GM06990 (cell line): ENCODE data around the gene INPP5A.

Experiments used
- DNase-seq: peaks from one replicate; pipeline ENCODE4 v3.0.0-alpha.2; 2011; ENCODE audit not compliant: insufficient read length; ENCODE audit errors: extremely low read depth
- H3K27me3 ChIP-seq: replicated peaks from 2 replicates; pipeline ENCODE4 v1.6.0; 2011; ENCODE audit warnings: low read length; ENCODE audit not compliant: control insufficient read depth, insufficient read depth
- H3K36me3 ChIP-seq: 2 replicates; pipeline ENCODE4 v1.5.1; 2011; ENCODE audit warnings: low read length; ENCODE audit not compliant: control insufficient read depth, insufficient read depth
- H3K4me3 ChIP-seq: replicated peaks from 2 replicates; pipeline ENCODE4 v1.5.1; 2011; ENCODE audit warnings: low read depth, mild to moderate bottlenecking, control low read depth, low read length
- TF ChIP-seq, protein P1 (sequence below): IDR thresholded peaks from 2 replicates; pipeline ENCODE4 v1.5.1; 2011; ENCODE audit warnings: low read length, control low read depth, mild to moderate bottlenecking, inconsistent platforms; ENCODE audit not compliant: insufficient read depth, poor library complexity, severe bottlenecking

Gene INPP5A

DNA sequence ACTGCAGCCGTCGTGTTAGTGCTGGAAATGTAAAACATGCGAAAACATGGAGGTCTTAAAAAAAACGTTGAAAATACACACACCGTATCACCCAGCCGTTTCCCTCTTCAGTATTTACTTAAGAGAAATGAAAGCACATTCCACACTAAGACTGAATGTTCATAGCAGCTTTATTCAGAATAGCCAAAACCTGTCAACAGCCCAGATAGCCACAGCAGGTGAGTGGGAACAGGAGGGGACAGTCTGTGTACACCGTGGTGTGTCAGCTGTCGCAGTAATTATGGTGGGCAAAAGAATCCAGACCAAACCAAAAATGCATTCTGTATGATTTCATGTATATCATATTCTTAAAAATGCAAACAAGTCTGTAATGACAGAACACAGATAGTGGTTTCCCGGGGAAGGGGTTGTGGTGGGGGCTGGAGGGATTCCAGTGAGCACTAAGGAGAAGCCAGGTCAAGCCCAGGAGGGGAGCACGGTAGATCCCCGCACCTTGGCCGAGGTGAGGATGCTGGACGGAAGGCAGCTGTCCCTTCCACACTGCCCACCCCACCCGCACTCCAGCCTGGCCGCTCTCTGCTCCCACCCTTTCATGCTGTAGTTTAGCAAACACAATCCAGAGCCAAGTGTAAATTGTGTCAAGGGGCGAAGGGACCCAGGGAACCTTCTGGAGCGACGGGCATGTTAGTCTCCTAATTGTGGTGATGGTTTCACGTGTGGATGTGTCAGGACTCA, 124.8 kb downstream of the INPP5A start:
- DNase-seq: no peak
- no peaks in the 10 kb centered on the region for H3K27me3 ChIP-seq
- TF ChIP-seq, protein P1, sequence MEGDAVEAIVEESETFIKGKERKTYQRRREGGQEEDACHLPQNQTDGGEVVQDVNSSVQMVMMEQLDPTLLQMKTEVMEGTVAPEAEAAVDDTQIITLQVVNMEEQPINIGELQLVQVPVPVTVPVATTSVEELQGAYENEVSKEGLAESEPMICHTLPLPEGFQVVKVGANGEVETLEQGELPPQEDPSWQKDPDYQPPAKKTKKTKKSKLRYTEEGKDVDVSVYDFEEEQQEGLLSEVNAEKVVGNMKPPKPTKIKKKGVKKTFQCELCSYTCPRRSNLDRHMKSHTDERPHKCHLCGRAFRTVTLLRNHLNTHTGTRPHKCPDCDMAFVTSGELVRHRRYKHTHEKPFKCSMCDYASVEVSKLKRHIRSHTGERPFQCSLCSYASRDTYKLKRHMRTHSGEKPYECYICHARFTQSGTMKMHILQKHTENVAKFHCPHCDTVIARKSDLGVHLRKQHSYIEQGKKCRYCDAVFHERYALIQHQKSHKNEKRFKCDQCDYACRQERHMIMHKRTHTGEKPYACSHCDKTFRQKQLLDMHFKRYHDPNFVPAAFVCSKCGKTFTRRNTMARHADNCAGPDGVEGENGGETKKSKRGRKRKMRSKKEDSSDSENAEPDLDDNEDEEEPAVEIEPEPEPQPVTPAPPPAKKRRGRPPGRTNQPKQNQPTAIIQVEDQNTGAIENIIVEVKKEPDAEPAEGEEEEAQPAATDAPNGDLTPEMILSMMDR: no peak
- H3K4me3 ChIP-seq: no peak overlapping the region
- H3K36me3 ChIP-seq: peaks cover 1% of the 10 kb centered on the region

DNA sequence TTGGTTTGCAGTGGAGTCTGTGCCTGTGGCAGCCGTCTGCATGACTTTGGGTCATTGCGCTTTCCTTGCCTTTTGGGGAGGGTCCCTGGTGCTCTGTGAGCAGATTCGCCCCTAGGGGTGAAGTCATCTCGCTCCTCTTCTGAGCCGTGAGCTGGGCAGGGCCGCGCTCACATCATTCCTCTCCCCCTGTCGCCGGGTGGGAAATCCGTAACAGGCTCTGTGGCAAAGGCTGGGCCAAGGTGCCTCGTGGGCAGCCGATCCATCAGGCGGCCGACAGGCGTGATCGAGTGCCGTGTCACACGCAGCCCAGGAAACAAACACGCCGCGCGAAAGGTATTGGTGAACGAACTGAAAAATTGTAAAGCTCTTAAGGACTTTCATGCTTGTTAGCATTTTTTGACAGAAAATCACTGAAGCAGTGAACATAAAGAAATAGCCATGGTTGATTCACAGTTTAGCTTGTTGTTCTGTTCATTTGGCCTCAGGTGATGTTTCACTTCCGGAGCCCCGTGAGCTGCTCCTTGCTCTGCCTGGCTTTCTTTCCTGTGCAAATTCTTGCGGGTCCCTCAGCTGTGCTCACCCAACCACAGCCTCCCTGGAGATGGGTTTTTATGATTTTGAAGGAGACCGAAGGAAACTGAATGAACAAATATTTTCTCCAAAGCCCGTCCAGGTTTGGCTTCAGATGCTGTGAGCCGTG, 126.2 kb downstream of the INPP5A start:
- H3K36me3 ChIP-seq: peaks cover under 1% of the 10 kb centered on the region
- TF ChIP-seq, protein P1: no peak
- DNase-seq: no peak
- no peaks in the 10 kb centered on the region for H3K27me3 ChIP-seq
- no peak overlapping the region for H3K4me3 ChIP-seq

DNA sequence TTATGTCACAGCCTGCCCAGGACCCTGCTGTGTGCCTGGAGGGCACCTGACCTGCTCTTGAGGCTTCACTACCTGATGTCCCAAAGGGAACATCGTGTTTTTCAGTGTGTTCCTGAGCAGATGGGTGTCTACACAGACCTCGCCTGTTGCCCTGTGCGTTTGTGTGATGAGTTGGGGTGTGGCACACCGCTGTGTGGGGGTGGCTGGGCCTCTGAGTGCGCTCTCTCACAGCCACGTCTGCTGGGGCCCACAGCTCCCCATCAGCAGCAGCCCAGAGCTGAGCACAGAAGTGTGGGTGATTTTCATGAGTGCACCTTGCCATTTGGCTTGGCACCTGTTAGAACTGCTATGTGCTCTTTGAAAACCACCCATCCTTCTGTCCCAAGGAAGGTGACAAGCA, 126.8 kb downstream of the INPP5A start:
- TF ChIP-seq, protein P1: no peak
- DNase-seq: no peak
- Histone ChIP-seq H3K36me3 (no peaks in the 10 kb centered on the region; the same call in none of the 2 replicates), H3K4me3 (no peak overlapping the region), H3K27me3 (no peaks in the 10 kb centered on the region)

DNA sequence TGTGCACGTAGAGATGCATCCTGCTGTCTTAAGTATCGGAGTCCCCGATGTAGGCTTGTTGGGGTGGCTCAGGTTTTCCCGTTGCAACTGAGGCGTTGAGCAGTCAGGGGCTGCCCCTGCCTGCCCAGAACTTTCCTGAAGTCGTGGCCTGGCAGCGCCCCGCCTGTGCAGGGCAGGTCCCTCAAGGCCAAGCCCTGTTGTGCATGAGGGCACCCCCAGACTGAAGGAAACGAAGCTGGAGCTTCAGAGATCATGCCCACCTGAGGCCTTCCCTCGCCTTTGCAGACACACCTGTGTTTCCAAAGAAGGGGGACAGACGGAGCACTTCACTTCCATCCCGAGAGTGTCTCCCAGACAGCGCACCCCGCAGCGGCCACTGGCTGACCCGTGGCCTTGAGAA, 127.3 kb downstream of the INPP5A start:
- Histone ChIP-seq H3K27me3 (no peaks in the 10 kb centered on the region), H3K36me3 (no peaks in the 10 kb centered on the region; the same call in 1 of the 2 replicates), H3K4me3 (no peak overlapping the region)
- TF ChIP-seq, protein P1: no peak
- DNase-seq: no peak

DNA sequence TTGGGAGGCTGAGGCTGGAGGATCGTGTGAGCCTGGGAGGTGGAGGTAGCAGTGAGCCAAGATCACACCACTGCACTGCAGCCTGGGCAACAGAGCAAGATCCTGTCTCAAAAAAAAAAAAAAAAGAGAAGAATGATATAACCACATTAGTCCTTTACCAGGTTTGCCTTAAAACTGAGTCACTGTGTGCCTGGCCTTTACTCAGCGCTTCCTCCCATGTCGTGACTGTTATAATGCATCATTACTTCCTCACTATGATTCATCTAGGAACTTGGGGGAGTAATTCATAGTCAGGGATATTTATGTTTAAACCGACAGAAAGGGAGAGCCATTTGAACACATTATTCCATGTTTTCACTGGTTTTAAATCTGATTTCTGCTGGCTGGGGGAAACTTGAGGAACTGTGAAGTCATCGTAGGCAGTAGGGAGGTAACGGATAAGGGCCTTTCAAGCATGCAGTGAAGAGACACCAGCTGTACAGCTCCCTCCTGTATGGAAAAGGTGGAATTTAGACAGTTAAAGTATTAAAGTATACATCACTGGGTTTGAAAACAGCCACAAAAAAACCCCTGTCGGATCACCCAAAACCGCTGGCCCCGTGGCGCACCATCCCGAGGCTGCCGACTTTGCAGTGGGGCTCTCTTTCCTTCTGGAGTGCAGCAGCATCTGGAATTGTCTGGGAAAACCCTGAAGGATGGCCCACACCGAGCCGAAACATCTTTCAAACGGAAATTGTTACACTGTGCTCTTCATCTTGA, 128.5 kb downstream of the INPP5A start:
- Histone ChIP-seq H3K36me3 (no peaks in the 10 kb centered on the region; the same call in 1 of the 2 replicates), H3K27me3 (no peaks in the 10 kb centered on the region), H3K4me3 (no peak overlapping the region)
- no peak for DNase-seq
- TF ChIP-seq, protein P1: no peak
